ENCODE data around the gene NEURL1B. TPM values are rescaled to one million over a fixed set of nuclear protein-coding genes. Genes with fewer than 3 reads are reported as not detected.

Gene NEURL1B
- total RNA-seq, 2 experiments from 2014 or later = 0.08 to 0.16 TPM

DNA sequence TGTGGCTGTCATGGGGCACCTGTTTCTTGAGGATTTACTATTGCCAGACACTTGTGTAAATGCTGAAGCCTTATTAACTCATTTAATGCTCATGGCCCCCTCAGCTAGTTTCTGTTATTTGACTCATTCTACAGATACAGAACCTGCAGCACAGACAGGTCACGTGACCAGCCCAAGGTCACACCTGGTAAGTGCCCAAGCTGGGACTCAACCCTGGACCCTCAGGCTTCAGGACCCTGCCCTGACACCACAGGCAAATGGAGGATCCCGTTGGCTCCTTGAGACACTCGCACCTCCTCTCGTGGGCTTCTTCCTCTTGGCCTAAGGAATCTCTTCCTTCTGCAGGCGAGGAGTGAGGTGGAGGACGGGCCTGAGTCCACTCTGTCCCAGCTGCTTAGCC, 10.6 kb upstream of the NEURL1B start:
- Mint-ChIP-seq H3K4me1 (ENCODE audit: low read depth) (no peaks in the 10 kb centered on the region), H3K36me3 (ENCODE audit: low read depth) (no peaks in the 10 kb centered on the region), H3K4me3 (no peak overlapping the region), H3K27ac (no peak overlapping the region), H3K9me3 (no peaks in the 10 kb centered on the region), H3K27me3 (no peaks in the 10 kb centered on the region)
- Histone ChIP-seq H3K4me3 (ENCODE audit: low read length) (no peak overlapping the region), H3K27ac (ENCODE audit: low read depth in 1 of 2, low read length in 2 of 2) (no peak overlapping the region), H3K27me3 (ENCODE audit: control insufficient read depth in 1 of 2, insufficient read depth in 2 of 2, low read length in 2 of 2) (peaks cover 0 to 3% of the 10 kb centered on the region in 2 experiments), H3K9me3 (ENCODE audit: control insufficient read depth in 1 of 2, insufficient read depth in 1 of 2, low read length in 2 of 2) (no peaks in the 10 kb centered on the region), H3K4me1 (ENCODE audit: insufficient read depth, low read length) (no peaks in the 10 kb centered on the region), H3K36me3 (ENCODE audit: insufficient read depth, low read length) (no peaks in the 10 kb centered on the region)
- ATAC-seq (ENCODE audit: poor library complexity) = no peak
- intact Hi-C loops (cut with DNase I, micrococcal nuclease) = no loop called here
- CTCF ChIA-PET = no interaction called here
- TF ChIP-seq, protein P1, sequence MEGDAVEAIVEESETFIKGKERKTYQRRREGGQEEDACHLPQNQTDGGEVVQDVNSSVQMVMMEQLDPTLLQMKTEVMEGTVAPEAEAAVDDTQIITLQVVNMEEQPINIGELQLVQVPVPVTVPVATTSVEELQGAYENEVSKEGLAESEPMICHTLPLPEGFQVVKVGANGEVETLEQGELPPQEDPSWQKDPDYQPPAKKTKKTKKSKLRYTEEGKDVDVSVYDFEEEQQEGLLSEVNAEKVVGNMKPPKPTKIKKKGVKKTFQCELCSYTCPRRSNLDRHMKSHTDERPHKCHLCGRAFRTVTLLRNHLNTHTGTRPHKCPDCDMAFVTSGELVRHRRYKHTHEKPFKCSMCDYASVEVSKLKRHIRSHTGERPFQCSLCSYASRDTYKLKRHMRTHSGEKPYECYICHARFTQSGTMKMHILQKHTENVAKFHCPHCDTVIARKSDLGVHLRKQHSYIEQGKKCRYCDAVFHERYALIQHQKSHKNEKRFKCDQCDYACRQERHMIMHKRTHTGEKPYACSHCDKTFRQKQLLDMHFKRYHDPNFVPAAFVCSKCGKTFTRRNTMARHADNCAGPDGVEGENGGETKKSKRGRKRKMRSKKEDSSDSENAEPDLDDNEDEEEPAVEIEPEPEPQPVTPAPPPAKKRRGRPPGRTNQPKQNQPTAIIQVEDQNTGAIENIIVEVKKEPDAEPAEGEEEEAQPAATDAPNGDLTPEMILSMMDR (IDR thresholded peaks at IDR 0.05) = no peak
- POLR2A ChIA-PET = no interaction called here
- DNase-seq = peak in 1 of 14 experiments; percentile 29

DNA sequence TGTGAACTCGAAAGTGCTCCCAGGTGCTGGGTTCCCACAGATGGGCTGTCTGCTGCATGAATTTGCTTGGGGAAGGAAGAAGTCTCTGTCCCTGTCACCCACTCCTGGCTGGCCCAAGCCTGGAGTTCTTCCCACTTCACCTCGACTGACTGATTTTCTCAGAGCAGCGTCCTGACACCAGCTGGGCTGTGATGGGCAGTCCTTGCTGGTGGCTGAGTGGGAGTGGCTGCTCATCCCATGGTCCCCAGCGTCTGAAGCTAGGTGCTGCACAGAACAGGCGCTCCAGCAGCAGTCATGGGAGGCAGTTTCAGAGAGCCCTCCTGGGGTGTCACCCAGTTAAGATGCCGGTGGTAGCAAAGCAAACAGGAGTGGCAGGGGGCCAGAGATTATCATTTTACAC, 10.1 kb upstream of the NEURL1B start:
- DNase-seq = peak in 1 of 14 experiments; percentile 10
- Mint-ChIP-seq H3K4me3 (no peak overlapping the region), H3K9me3 (no peaks in the 10 kb centered on the region), H3K27ac (no peak overlapping the region), H3K36me3 (ENCODE audit: low read depth) (no peaks in the 10 kb centered on the region), H3K27me3 (no peaks in the 10 kb centered on the region), H3K4me1 (ENCODE audit: low read depth) (no peaks in the 10 kb centered on the region)
- no peak for ATAC-seq (ENCODE audit: poor library complexity)
- Histone ChIP-seq H3K4me3 (ENCODE audit: low read length) (no peak overlapping the region), H3K27ac (ENCODE audit: low read depth in 1 of 2, low read length in 2 of 2) (no peak overlapping the region), H3K27me3 (ENCODE audit: control insufficient read depth in 1 of 2, insufficient read depth in 2 of 2, low read length in 2 of 2) (peaks cover 0 to 3% of the 10 kb centered on the region in 2 experiments), H3K9me3 (ENCODE audit: control insufficient read depth in 1 of 2, insufficient read depth in 1 of 2, low read length in 2 of 2) (no peaks in the 10 kb centered on the region), H3K36me3 (ENCODE audit: insufficient read depth, low read length) (no peaks in the 10 kb centered on the region), H3K4me1 (ENCODE audit: insufficient read depth, low read length) (no peaks in the 10 kb centered on the region)
- TF ChIP-seq, protein P1 (IDR thresholded peaks at IDR 0.05) = no peak
- intact Hi-C loops (cut with DNase I, micrococcal nuclease) = no loop called here
- ChIA-PET CTCF (no interaction called here), POLR2A (no interaction called here)

DNA sequence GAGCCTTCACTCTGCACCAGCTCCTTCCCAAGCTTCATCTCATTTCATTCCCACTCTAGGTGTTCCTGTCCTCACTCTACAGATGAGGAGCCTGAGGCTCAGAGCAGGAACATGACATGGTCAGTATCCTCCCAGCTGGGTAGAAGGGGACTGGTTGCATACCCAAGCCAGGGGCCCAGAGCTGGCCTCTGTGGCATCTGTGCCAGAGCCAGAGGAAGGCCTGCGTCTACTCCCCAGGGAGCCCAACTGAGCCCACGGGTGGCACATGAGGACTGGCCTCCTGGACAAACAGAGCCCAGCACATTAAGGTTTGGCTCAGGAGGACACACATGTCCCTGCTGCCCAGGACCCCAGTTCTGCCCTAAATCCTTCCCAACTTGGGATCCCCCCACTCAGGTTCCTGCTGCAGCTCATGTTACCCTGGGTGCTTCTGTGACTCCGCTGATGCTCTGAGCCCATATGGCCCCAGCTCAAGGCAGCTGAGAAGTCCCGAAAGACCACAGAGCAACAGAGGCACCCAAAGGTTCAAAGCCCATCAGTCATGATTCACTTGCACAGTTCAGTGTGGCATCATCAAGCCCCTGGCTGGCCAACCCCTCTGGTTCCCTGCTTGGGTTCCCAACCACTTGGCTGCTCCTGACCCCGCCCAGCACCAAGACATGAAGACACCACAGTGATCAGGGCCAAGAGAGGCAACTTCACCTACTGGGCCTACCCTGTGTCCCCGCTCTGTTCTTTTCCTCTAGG, 8.5 kb upstream of the NEURL1B start:
- ChIA-PET CTCF (no interaction called here), POLR2A (no interaction called here)
- H3K9me3 ChIP-seq (ENCODE audit: control insufficient read depth in 1 of 2, insufficient read depth in 1 of 2, low read length in 2 of 2) = peaks cover 0 to 7% of the 10 kb centered on the region in 2 experiments
- no peak overlapping the region for H3K4me3 ChIP-seq (ENCODE audit: low read length)
- no peak overlapping the region for H3K4me3 Mint-ChIP-seq
- TF ChIP-seq, protein P1 (IDR thresholded peaks at IDR 0.05) = no peak
- H3K27ac ChIP-seq (ENCODE audit: low read depth in 1 of 2, low read length in 2 of 2) = no peak overlapping the region
- intact Hi-C loops (cut with DNase I, micrococcal nuclease) = no loop called here
- DNase-seq (peak in 1 of 14 experiments; percentile 24), ATAC-seq (ENCODE audit: poor library complexity) (no peak)
- H3K36me3 Mint-ChIP-seq (ENCODE audit: low read depth) = no peaks in the 10 kb centered on the region
- no peaks in the 10 kb centered on the region for H3K4me1 Mint-ChIP-seq (ENCODE audit: low read depth)
- no peaks in the 10 kb centered on the region for H3K36me3 ChIP-seq (ENCODE audit: insufficient read depth, low read length)
- H3K9me3 Mint-ChIP-seq = no peaks in the 10 kb centered on the region
- H3K27ac Mint-ChIP-seq = no peak overlapping the region
- H3K27me3 ChIP-seq (ENCODE audit: control insufficient read depth in 1 of 2, insufficient read depth in 2 of 2, low read length in 2 of 2) = peaks cover under 1 to 3% of the 10 kb centered on the region in 2 experiments
- no peaks in the 10 kb centered on the region for H3K4me1 ChIP-seq (ENCODE audit: insufficient read depth, low read length)
- peaks cover 2% of the 10 kb centered on the region for H3K27me3 Mint-ChIP-seq
